WTC11 (cell line): Measurements from ENCODE around the gene RAMAC. TPM values are rescaled to one million over a fixed set of nuclear protein-coding genes. Genes with fewer than 3 reads are reported as not detected.
A peak's percentile ranks its signal among the peaks of the same experiment; 100 is the strongest.

Source experiments
- AFF4 ChIP-seq: sonication (generic); formaldehyde crosslinking; IDR thresholded peaks from 2 replicates; pipeline ENCODE4 v1.8.1; 2023; ENCODE audit warnings: mild to moderate bottlenecking, missing genetic modification reagents, borderline replicate concordance
- EMX1 ChIP-seq: fragments of 250-450 bp; sonication (Bioruptor Pico); IDR thresholded peaks from 2 replicates; pipeline ENCODE4 v1.8.0; 2021; ENCODE audit warnings: mild to moderate bottlenecking
- MAX ChIP-seq: sonication (generic); formaldehyde crosslinking; IDR thresholded peaks from 2 replicates; pipeline ENCODE4 v1.8.0; 2022; ENCODE audit warnings: mild to moderate bottlenecking, missing genetic modification reagents
- NFYB ChIP-seq: sonication (generic); formaldehyde crosslinking; conservative IDR thresholded peaks from 2 replicates; pipeline ENCODE4 v1.8.0; 2022; ENCODE audit warnings: low read depth, missing genetic modification reagents
- SP1 ChIP-seq: sonication (generic); formaldehyde crosslinking; conservative IDR thresholded peaks from 2 replicates; pipeline ENCODE4 v1.8.1; 2022; ENCODE audit warnings: missing genetic modification reagents
- TP53 ChIP-seq: sonication (generic); formaldehyde crosslinking; IDR thresholded peaks from 2 replicates; pipeline ENCODE4 v1.8.1; 2023; ENCODE audit warnings: mild to moderate bottlenecking, missing genetic modification reagents
- ZNF263 ChIP-seq: sonication (generic); formaldehyde crosslinking; IDR thresholded peaks from 2 replicates; pipeline ENCODE4 v1.8.1; 2022; ENCODE audit warnings: low read depth, mild to moderate bottlenecking, moderate library complexity, missing genetic modification reagents
- total RNA-seq: library from RNA; stranded (reverse); gene quantifications from 3 replicates; pipeline ENCODE4 v1.2.3, GENCODE V29; 2021
- TF ChIP-seq, protein P1 (sequence below): fragments of 250-450 bp; sonication (Bioruptor Pico); conservative IDR thresholded peaks from 2 replicates; pipeline ENCODE4 v1.9.0; 2021; ENCODE audit warnings: mild to moderate bottlenecking
- TF ChIP-seq, protein P2 (sequence below): fragments of 250-450 bp; sonication (Bioruptor Pico); IDR thresholded peaks from 2 replicates; pipeline ENCODE4 v1.9.0; 2021; ENCODE audit warnings: mild to moderate bottlenecking
- TF ChIP-seq, protein P3 (sequence below): fragments of 250-450 bp; sonication (Bioruptor Pico); IDR thresholded peaks from 2 replicates; pipeline ENCODE4 v1.9.0; 2021; ENCODE audit warnings: mild to moderate bottlenecking, borderline replicate concordance

RAMAC gene
- total RNA-seq, 1 experiment from 2014 or later = 26.6 TPM

GRCh38 chr15:82985688-82986441 lies at the start of gene RAMAC (continued):
- TF ChIP-seq, protein P1, sequence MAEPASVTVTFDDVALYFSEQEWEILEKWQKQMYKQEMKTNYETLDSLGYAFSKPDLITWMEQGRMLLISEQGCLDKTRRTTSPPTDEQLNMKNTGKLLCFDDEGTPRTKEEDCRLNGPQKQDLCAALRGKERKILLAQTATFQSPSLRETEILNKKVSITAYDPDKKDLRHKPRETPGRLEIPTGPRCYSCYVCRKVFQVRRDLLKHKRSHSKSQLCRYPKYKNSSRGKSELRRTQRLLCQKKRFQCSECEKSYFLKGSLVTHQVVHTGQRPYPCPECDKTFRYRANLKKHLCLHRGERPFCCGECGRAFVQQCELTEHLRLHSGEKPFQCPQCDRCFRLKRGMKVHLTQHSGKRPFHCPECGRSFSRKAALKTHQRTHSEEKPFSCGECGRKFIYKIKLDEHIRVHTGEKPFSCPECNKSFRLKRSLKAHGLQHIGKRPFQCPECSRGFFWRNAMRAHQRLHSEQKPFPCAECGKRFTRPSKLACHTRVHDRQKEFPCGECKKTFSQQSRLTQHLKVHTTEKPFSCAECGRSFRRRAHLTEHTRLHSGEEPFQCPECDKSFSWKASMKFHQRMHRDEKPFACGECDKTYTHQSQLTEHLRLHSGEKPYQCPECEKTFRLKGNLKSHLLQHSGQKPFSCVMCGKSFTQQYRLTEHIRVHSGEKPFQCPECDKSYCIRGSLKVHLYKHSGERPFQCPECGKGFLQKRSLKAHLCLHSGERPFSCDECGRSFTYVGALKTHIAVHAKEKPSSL = no peak
- TF ChIP-seq MAX (CRISPR knock-in tag) (peak; percentile 99), AFF4 (CRISPR knock-in tag) (no peak), TP53 (peak; percentile 91; the same call in 1 of the 2 replicates), NFYB (CRISPR knock-in tag) (0 out of 2 replicates have a peak, but pooled peaks have one; percentile 15), EMX1 (CRISPR knock-in tag) (no peak), ZNF263 (CRISPR knock-in tag) (peak; percentile 47; the same call in 1 of the 2 replicates), SP1 (CRISPR knock-in tag) (peak; percentile 55)
- TF ChIP-seq, protein P2, sequence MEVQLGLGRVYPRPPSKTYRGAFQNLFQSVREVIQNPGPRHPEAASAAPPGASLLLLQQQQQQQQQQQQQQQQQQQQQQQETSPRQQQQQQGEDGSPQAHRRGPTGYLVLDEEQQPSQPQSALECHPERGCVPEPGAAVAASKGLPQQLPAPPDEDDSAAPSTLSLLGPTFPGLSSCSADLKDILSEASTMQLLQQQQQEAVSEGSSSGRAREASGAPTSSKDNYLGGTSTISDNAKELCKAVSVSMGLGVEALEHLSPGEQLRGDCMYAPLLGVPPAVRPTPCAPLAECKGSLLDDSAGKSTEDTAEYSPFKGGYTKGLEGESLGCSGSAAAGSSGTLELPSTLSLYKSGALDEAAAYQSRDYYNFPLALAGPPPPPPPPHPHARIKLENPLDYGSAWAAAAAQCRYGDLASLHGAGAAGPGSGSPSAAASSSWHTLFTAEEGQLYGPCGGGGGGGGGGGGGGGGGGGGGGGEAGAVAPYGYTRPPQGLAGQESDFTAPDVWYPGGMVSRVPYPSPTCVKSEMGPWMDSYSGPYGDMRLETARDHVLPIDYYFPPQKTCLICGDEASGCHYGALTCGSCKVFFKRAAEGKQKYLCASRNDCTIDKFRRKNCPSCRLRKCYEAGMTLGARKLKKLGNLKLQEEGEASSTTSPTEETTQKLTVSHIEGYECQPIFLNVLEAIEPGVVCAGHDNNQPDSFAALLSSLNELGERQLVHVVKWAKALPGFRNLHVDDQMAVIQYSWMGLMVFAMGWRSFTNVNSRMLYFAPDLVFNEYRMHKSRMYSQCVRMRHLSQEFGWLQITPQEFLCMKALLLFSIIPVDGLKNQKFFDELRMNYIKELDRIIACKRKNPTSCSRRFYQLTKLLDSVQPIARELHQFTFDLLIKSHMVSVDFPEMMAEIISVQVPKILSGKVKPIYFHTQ (CRISPR knock-in tag) = no peak
- TF ChIP-seq, protein P3, sequence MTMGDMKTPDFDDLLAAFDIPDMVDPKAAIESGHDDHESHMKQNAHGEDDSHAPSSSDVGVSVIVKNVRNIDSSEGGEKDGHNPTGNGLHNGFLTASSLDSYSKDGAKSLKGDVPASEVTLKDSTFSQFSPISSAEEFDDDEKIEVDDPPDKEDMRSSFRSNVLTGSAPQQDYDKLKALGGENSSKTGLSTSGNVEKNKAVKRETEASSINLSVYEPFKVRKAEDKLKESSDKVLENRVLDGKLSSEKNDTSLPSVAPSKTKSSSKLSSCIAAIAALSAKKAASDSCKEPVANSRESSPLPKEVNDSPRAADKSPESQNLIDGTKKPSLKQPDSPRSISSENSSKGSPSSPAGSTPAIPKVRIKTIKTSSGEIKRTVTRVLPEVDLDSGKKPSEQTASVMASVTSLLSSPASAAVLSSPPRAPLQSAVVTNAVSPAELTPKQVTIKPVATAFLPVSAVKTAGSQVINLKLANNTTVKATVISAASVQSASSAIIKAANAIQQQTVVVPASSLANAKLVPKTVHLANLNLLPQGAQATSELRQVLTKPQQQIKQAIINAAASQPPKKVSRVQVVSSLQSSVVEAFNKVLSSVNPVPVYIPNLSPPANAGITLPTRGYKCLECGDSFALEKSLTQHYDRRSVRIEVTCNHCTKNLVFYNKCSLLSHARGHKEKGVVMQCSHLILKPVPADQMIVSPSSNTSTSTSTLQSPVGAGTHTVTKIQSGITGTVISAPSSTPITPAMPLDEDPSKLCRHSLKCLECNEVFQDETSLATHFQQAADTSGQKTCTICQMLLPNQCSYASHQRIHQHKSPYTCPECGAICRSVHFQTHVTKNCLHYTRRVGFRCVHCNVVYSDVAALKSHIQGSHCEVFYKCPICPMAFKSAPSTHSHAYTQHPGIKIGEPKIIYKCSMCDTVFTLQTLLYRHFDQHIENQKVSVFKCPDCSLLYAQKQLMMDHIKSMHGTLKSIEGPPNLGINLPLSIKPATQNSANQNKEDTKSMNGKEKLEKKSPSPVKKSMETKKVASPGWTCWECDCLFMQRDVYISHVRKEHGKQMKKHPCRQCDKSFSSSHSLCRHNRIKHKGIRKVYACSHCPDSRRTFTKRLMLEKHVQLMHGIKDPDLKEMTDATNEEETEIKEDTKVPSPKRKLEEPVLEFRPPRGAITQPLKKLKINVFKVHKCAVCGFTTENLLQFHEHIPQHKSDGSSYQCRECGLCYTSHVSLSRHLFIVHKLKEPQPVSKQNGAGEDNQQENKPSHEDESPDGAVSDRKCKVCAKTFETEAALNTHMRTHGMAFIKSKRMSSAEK (CRISPR knock-in tag) = no peak
